COLO668 (cell line): Measurements from ENCODE around the gene SLC1A2.

Experiments
- DNase-seq: peaks from one replicate; lab custom pipeline; 2025; ENCODE audit not compliant: unreplicated experiment; lab: John Stamatoyannopoulos, UW

Gene SLC1A2

GRCh38 chr11:35419184-35419829 lies at the start of gene SLC1A2:
Gene SLC1A2, minus strand, starts transcription at chr11:35419558. Its CDS starts 592 bp downstream, at chr11:35418966.
- DNase-seq = peak; percentile 77

GRCh38 chr11:35466058-35466457 lies 46.7 kb upstream of the SLC1A2 start:
- no peak for DNase-seq

DNA sequence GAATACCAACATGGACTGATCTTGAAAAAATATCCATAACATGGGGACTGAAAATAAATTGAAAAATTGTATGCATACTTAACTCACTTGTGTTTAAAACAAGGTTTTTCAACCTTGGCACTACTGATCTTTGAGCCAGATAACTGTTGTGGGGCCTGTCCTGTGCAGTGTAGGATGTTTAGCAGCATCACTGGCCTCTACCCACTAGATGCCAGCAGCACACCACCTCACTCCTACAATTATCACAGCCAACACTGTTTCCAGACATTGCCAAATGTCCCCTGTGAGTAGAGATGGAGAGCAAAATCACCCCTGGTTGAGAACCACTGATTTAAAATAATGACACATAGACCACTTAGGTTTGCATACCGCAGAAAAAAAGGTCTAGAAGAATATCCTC lies 45.0 kb upstream of the SLC1A2 start:
- DNase-seq = peak; percentile 27

- no peak for DNase-seq
Measured at GRCh38 chr11:35463331-35463751, 44.0 kb upstream of the SLC1A2 start.

GRCh38 chr11:35461917-35462538 lies 42.7 kb upstream of the SLC1A2 start:
- DNase-seq = no peak

DNA sequence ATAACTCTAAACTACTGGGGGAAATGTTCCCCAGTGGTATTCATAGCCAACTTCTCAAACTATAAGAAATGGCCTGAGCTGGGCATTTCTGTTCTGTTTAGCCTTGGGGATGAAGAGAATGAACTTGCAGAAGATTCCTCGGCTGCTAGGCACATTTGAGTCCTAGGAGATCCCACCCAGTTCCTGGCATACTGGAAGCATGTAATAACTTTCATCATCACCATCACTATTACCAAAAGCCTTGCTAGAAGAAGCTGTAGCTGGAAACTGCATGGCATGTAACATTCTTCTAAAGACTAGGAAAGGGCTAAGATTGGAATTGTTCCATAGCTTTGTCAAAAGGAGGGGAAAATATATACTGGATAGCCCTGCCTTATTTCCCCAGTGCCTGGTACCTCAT lies 40.1 kb upstream of the SLC1A2 start:
- no peak for DNase-seq

GRCh38 chr11:35458846-35459245 lies 39.5 kb upstream of the SLC1A2 start:
- DNase-seq = no peak

DNA sequence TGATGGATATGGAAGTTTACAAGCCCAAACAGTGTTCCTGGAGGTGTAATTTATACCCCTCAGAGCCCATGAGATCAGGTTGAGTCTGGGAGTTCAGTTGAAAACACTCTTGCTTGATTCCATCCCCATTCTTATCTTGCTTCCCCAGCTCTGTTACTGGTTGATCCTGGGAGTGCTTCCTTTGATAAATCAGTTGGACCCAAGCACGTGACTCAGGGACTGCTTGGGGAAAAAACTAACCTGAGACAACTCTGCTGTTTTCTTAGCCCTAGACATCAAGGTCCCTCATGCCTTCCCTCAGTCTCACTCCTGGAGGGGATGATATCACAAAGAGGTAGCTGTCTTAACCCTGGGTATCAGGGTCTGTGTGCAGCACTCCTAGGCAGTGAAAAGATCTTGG lies 35.0 kb upstream of the SLC1A2 start:
- DNase-seq = no peak

- no peak for DNase-seq
Measured at GRCh38 chr11:35436581-35437250, 17.4 kb upstream of the SLC1A2 start.

DNA sequence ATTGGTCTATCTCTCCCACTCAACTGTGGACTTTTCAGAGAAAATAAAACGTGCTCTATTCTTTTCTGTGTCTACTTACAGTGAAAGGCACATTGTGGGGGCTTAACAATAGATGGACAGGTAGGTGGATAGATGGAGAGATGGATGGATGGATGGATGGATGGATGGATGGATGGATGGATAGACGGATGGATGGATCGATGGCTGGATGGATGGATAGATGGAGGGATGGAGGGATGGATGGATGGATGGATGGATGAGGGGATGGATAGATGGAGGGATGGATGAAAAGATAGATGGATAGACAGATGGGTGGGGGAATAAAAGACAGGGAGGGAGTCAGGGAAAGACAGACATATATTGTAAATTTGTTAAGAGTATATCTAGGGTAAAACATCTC lies 14.2 kb upstream of the SLC1A2 start:
- no peak for DNase-seq

DNA sequence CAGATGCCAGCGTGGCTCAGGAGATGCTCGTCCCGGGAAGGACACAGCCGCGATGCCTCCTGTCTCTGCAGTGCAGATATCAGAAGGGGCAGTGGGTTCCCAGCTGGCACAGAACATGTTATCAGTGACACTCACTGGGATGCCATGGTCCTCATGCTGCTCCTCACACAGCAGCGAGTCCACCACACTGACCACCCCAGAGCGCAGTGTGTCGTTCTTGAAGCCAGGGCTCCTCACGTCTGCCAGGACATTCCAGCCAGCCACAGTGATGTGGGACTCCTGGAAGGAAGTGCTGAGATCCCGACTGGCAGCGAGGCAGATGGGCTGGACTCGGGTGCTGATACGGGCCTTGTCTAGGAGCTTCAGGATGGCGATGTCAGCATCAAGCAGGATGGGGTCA lies 13.1 kb upstream of the SLC1A2 start:
- no peak for DNase-seq

DNA sequence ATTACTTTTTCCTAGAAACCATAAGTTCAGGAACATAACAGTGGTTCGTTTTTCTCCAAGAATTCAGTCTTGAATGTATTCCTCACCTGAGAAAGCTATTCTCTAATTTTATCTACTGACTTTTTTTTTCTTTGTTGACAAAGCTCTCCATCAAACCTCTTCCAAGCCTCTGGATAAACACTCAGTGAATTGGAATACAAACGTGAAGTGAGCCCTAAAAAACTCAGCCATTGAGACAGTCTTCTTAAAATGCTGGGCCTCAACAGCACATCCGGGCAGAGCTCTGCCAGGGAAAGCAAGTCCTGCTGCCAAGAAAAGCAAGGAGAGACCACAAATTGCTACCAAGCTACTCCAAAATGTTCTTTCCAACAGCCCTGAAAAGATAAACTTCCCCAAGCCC lies 7.7 kb upstream of the SLC1A2 start:
- DNase-seq = no peak

DNA sequence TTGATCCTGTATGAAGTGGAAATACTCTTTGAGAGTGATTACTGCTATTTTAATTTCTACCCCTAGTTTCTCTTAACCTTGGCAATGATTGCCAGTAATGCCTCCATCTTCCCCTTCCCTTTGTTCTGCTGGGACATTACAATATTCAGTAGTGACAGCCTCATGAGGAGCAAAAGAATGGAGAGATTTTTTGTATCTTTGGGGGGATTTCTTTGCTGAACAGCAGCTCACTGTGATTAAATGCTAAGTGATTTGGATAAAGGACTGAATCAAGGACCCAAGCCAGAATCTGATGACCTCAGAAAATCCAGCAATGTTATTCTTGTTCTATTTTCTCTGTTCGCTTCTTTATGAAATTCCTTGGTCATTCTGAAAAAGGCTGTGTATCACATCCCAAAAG lies 7.0 kb upstream of the SLC1A2 start:
- no peak for DNase-seq

DNA sequence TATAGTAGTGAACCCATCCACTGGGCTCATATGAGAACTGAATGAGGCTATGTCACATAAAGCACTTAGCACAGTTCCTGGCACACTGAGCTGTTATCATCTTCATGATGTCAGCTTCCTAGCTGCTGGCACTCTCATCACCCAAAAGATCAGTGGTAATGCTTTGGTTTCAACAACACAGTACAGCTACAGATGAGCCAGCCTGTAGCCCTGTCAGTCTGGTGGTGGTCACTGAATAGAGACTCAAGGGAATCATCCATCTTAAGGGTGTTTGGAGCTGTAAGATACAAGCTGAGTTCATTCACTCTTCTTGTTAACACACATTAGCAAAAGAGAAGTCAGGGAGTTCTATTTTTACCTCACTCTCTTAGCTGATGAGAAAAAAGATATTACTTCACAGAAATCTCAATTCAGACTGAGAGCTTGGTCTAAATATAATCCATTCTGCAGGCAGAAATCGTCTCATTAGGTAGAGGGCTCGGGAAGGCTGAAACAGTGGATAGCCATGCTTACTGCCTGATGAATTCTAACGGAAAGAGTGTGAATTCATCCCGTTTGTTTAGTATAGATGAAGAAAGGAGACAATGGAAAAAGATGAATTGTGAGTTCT lies 6.3 kb upstream of the SLC1A2 start:
- no peak for DNase-seq

DNA sequence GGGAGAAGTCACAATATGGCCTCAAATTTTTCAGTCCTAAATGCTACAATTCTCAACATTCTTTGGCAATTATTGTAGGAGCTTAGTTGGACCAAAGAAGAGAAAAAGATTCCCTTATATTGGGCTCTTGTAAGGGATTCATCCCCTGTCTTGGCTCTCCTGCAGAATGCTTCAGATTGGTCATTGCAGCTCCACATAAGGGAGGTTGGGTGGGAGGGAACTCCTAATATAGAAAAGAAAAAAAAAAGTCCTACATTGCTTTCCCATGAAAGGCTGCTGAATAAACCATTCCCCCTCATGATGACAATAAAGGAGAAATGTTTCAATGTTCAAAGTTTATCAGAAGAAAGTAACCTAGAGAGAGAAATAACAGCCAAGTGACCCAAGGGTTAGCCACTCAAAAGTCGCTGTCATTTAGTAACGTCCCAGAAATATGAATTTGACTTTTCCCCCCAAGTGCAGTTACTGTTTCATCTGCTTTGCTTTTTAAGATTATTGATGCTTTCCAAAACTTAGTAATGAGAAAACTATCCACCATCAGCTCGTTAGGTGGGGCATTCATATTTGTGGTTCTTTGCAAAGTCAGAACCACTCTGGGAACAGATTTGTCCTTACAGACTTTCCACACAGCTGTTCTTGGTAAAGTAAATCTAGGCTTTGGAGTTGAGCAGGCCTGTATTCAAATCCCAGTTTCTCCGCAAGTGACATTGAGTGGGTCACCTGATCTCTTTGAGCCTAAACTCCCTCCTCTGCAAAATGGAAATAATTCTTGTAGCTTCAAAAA lies 5.0 kb upstream of the SLC1A2 start:
- DNase-seq = no peak

GRCh38 chr11:35420371-35420770 lies 1.0 kb upstream of the SLC1A2 start:
- DNase-seq = no peak

GRCh38 chr11:35419830-35420333 lies 524 bp upstream of the SLC1A2 start:
- DNase-seq = no peak

DNA sequence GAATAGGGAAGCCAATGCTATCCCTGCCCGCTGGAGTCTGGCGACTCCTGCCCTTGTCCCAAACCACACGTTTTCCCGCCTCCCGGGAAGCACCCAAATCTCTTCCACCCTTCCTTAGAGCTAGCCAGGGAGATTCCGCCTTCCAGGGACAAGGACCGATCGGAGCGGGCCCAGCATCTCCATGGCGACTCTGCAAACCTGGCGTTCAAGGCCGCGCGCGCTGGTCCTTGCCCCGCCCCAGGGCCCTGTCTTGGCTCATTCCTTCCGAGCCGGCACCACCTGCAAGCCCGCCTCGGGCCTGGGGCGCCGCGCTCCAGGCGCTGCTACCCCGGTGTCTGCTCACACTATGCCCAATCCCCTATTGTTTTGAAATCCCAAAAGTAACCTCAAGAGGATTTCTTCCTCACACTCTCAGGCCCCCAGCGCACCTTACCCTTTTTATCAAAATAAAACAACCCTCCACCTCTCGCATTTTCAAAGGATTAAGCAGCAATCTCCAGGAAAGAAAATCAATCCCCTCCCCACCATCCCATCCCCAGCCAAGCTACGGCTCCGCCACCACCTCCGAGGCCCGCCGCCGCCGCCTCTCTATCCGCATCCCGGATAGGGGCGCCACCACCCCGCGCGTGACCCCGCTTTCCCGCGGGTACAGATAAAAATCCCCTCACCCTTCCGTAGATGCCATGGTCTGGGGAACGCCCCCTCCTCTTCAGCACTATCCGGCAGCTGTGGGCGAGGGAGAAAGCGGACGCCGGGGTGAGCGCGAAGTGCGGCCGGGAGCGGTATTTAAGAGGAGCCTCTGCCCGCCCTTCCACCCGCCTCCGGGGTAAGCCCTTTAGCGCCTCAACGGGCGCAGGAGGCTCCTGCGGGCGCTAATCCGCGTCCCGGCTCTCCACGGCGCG lies 825 bp downstream of the SLC1A2 start:
- DNase-seq = peak; percentile 77

GRCh38 chr11:35415487-35415886 lies 3.9 kb downstream of the SLC1A2 start:
- no peak for DNase-seq

GRCh38 chr11:35414776-35415175 lies 4.6 kb downstream of the SLC1A2 start:
- DNase-seq = no peak
